ENCODE measurements around the gene ARHGAP22. TPM values are rescaled to one million over a fixed set of nuclear protein-coding genes. Genes with fewer than 3 reads are reported as not detected.

Gene ARHGAP22
- total RNA-seq, 1 experiment from 2014 or later = 13.5 TPM

DNA sequence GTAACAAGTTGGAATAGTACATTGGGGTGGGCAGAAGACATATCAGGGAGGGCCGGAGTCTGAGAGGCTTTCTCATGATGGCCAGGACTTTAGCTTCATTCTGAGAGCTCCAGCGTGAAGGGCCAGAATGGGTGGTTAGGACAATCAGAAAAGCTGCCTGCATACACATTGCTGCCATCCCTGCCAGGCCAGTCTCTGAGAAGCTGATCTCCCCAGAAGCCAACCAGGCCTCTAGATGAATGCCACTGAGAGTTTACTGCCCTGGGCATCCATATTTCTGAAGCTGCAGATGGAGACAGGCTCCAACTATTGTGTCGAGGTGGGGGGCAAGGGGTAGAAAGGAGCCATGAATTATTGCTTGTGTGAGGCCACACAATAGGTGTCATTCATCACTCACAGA lies 32.0 kb upstream of the ARHGAP22 start:
- ChIA-PET CTCF (interaction anchor here (3.6 kb wide), 1 partner anchor 19 kb away, joined by 13 read pairs; no protein-coding TSS in a partner anchor), POLR2A (no interaction called here)
- no peaks in the 10 kb centered on the region for H3K4me1 Mint-ChIP-seq (ENCODE audit: low read depth, unreplicated experiment)
- no peak overlapping the region for H3K4me3 Mint-ChIP-seq (ENCODE audit: unreplicated experiment)
- H3K27me3 Mint-ChIP-seq (ENCODE audit: insufficient read depth, unreplicated experiment) = peaks cover 6% of the 10 kb centered on the region
- no peak overlapping the region for H3K27ac Mint-ChIP-seq (ENCODE audit: unreplicated experiment)
- intact Hi-C loops (cut with micrococcal nuclease; ENCODE audit: unreplicated experiment) = no loop called here
- DNase-seq = no peak
- Histone ChIP-seq H3K9me3 (peaks cover 11% of the 10 kb centered on the region), H3K27me3 (replicated peaks; ENCODE audit: control insufficient read depth, insufficient read depth, low read length) (no peaks in the 10 kb centered on the region), H3K36me3 (ENCODE audit: control insufficient read depth, insufficient read depth, low read length) (no peaks in the 10 kb centered on the region), H3K4me1 (no peaks in the 10 kb centered on the region), H3K4me3 (ENCODE audit: low read depth, low read length) (no peak overlapping the region)
- TF ChIP-seq, protein P1, sequence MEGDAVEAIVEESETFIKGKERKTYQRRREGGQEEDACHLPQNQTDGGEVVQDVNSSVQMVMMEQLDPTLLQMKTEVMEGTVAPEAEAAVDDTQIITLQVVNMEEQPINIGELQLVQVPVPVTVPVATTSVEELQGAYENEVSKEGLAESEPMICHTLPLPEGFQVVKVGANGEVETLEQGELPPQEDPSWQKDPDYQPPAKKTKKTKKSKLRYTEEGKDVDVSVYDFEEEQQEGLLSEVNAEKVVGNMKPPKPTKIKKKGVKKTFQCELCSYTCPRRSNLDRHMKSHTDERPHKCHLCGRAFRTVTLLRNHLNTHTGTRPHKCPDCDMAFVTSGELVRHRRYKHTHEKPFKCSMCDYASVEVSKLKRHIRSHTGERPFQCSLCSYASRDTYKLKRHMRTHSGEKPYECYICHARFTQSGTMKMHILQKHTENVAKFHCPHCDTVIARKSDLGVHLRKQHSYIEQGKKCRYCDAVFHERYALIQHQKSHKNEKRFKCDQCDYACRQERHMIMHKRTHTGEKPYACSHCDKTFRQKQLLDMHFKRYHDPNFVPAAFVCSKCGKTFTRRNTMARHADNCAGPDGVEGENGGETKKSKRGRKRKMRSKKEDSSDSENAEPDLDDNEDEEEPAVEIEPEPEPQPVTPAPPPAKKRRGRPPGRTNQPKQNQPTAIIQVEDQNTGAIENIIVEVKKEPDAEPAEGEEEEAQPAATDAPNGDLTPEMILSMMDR (IDR thresholded peaks at IDR 0.05; ENCODE audit: insufficient read depth in 1 of 2, low read depth in 1 of 2, low read length in 1 of 2, severe bottlenecking in 1 of 2, unreplicated experiment in 1 of 2) = no peak
- no peaks in the 10 kb centered on the region for H3K36me3 Mint-ChIP-seq (ENCODE audit: insufficient read depth, unreplicated experiment)
- peaks cover 9% of the 10 kb centered on the region for H3K9me3 Mint-ChIP-seq (ENCODE audit: unreplicated experiment)
- BruUV-seq (replicated peaks) = no TSS peak

DNA sequence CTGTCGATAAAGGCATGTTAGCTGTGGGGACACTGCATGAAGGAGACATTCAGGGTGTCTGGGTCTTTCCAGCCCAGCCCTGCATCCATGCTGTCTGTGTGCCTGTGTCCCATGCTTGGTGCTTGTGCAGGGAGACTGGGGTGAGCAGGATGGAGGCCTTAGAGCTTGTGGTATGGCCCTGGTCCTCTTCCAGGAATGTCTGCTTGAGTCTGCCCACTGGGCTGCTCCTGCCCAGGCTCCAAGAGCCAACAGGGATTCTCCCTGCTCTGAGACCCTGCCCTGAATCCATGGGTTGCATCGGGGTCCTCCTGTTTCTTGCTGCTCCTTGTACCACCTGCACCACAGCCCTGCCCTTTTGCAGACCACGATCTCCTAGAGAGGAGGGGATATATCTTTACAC lies 31.4 kb upstream of the ARHGAP22 start:
- Histone ChIP-seq H3K36me3 (ENCODE audit: control insufficient read depth, insufficient read depth, low read length) (no peaks in the 10 kb centered on the region), H3K27me3 (replicated peaks; ENCODE audit: control insufficient read depth, insufficient read depth, low read length) (no peaks in the 10 kb centered on the region), H3K9me3 (peaks cover 7% of the 10 kb centered on the region), H3K4me3 (ENCODE audit: low read depth, low read length) (no peak overlapping the region), H3K4me1 (no peaks in the 10 kb centered on the region)
- DNase-seq = no peak
- no peaks in the 10 kb centered on the region for H3K4me1 Mint-ChIP-seq (ENCODE audit: low read depth, unreplicated experiment)
- H3K4me3 Mint-ChIP-seq (ENCODE audit: unreplicated experiment) = no peak overlapping the region
- peaks cover 6% of the 10 kb centered on the region for H3K27me3 Mint-ChIP-seq (ENCODE audit: insufficient read depth, unreplicated experiment)
- ChIA-PET POLR2A (no interaction called here), CTCF (interaction anchor here (0.7 kb wide), 1 partner anchor 28 kb away, joined by 3 read pairs; no protein-coding TSS in a partner anchor)
- no peak overlapping the region for H3K27ac Mint-ChIP-seq (ENCODE audit: unreplicated experiment)
- intact Hi-C loops (cut with micrococcal nuclease; ENCODE audit: unreplicated experiment) = no loop called here
- H3K9me3 Mint-ChIP-seq (ENCODE audit: unreplicated experiment) = peaks cover 9% of the 10 kb centered on the region
- TF ChIP-seq, protein P1 (IDR thresholded peaks at IDR 0.05; ENCODE audit: insufficient read depth in 1 of 2, low read depth in 1 of 2, low read length in 1 of 2, severe bottlenecking in 1 of 2, unreplicated experiment in 1 of 2) = no peak
- no peaks in the 10 kb centered on the region for H3K36me3 Mint-ChIP-seq (ENCODE audit: insufficient read depth, unreplicated experiment)
- BruUV-seq (replicated peaks) = no TSS peak

DNA sequence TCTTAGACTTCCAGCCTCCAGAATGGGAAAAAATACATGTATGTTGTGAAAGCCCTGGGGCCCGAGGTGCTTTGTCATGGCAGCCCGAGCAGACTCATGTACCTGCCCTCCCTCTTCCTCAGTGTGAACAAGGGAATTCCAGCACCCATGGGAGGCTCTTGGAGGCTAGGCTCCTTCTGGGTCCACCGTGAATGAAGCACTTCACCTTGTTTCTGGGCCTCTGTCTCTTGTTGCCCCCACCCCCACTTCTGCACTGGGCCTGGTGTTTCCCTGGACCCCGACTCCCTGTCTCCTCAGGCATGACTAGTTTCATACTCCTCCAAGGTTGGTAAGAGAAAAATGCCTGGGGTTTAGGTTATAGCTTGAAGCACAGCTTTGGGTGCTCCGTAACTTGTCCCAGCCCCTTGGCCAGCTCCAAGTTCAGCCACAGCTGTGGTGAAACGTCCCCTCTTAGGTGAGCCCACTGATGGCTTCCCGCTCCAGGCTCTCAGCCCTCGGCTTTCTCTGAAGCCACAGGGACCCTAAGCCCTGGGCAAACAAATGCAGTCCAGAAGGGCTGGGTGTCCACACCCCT lies 30.2 kb upstream of the ARHGAP22 start:
- TF ChIP-seq, protein P1 (IDR thresholded peaks at IDR 0.05; ENCODE audit: insufficient read depth in 1 of 2, low read depth in 1 of 2, low read length in 1 of 2, severe bottlenecking in 1 of 2, unreplicated experiment in 1 of 2) = no peak
- intact Hi-C loops (cut with micrococcal nuclease; ENCODE audit: unreplicated experiment) = no loop called here
- Mint-ChIP-seq H3K36me3 (ENCODE audit: insufficient read depth, unreplicated experiment) (no peaks in the 10 kb centered on the region), H3K27me3 (ENCODE audit: insufficient read depth, unreplicated experiment) (peaks cover 6% of the 10 kb centered on the region), H3K27ac (ENCODE audit: unreplicated experiment) (no peak overlapping the region), H3K4me1 (ENCODE audit: low read depth, unreplicated experiment) (no peaks in the 10 kb centered on the region), H3K9me3 (ENCODE audit: unreplicated experiment) (peaks cover 5% of the 10 kb centered on the region), H3K4me3 (ENCODE audit: unreplicated experiment) (no peak overlapping the region)
- no TSS peak for BruUV-seq (replicated peaks)
- Histone ChIP-seq H3K27me3 (replicated peaks; ENCODE audit: control insufficient read depth, insufficient read depth, low read length) (no peaks in the 10 kb centered on the region), H3K4me3 (ENCODE audit: low read depth, low read length) (no peak overlapping the region), H3K9me3 (no peaks in the 10 kb centered on the region), H3K4me1 (no peaks in the 10 kb centered on the region), H3K36me3 (ENCODE audit: control insufficient read depth, insufficient read depth, low read length) (no peaks in the 10 kb centered on the region)
- ChIA-PET CTCF (no interaction called here), POLR2A (no interaction called here)
- no peak for DNase-seq

Data from Caco-2 (cell line).